GDM1 (cell line): ENCODE measurements around the gene PUSL1.

Experiments
- DNase-seq: peaks from one replicate; lab custom pipeline; 2025; lab: John Stamatoyannopoulos, UW

PUSL1 gene

GRCh38 chr1:1295154-1295923, 13.1 kb upstream of the PUSL1 start:
- DNase-seq = no peak

- no peak for DNase-seq
Measured at GRCh38 chr1:1296070-1297061, 12.0 kb upstream of the PUSL1 start.

GRCh38 chr1:1297802-1298424, 10.5 kb upstream of the PUSL1 start:
- no peak for DNase-seq

DNA sequence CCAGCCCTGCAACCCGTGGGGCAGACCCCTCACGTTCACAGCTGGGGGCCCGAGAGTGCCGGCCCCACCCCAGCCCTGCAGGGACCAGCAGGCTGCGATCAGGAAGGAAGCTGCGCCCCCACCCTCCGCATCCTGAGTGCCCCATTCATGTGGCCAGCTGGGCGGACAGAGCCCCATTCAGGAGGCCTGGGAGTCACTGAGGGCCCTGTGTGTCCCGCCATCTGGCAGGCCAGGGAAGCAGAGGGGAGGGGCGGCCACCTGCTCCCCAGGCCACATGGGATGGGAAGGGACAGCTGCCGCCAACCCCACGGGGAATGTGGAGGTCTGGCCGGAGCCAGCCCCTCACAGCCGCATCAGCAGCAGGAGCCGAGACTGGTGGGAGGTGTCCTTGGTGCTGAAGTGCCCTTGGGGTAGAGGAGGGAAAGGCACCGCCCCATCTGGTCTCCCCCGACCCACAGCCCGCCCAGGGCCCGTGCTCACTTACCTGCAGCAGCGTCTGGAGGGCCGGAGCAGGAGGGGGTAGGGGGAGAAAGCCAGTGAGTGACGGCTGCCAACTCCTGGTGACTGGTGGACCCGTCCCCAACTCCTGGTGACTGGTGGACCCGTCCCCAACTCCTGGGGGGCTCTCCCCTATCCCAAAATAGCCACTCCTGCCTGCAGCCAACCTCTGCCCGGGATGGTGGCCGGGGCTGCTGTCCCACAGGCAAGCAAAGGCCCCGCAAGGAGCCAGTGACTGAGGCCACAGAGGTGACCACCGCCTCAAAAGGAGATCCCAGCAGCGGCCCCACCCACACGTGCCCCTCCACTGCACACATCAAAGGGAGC, 9.3 kb upstream of the PUSL1 start:
- DNase-seq = no peak

- DNase-seq = no peak
Measured at GRCh38 chr1:1299686-1300351, 8.6 kb upstream of the PUSL1 start.

DNA sequence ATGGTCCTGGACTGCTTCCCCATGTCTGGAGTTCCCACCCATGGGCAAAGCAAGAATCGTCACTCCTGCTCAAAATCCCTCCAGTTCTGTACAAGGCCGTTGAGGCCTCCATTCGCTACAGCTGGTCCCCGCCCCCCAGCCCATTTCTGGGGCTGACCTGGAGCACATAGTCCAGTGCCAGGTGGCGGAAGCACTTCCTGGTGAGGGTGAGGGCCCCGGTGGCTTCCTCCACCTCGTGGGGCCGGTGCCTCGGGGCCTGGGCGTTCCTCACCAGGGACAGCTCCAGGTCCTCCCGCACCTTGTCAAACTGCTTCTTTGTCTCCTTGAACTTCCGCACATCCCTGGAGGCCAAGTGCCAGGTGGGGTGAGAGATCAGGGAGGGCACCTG, 8.1 kb upstream of the PUSL1 start:
- no peak for DNase-seq

DNA sequence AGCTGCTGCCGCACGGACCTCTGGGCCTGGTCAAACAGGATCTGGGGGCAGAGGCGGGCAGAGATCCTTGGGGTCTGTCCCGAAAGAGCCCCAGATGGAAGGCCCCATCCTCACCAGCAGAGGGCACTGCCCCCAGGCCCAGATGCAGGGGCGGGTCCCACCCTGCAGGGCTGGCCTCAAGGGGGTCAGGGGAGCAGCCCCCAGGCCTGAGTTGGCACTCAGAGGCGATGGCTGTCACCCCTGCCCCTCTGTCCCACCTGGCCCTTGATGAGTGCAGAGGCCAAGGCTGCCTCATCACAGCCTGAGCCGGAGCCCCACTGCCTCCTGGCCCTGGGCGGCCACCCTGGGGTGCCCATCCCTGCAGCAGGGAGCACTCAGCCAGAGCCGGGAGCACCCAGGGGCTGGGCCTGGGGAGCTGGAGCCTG, 6.4 kb upstream of the PUSL1 start:
- no peak for DNase-seq

DNA sequence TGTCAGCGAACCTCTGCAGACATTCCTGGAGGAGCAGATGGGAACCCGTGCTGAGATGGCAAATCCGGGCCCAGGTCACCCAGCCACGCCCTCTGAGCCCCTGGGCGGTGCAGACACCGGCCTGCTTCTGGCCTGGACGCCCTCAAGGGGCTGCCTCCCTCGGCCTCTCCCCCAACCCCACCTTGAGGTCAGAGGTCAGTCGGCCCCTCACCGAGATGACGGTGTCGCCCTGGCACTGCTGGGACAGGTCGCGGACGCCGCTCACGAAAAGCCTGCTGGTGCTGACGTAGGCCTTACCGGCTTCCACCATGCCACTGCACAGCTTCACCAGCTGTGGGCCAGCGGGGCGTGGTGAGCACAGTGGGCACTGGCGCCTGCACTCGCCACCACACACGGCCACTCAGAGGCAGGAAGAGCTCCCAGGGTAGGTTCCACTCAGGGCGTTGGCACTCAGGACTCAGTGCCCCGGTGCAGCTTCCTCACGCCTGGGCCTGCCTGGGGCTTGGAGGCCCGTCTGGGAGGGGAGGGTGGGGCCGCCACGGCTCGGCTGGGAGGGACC, 5.4 kb upstream of the PUSL1 start:
- no peak for DNase-seq

DNA sequence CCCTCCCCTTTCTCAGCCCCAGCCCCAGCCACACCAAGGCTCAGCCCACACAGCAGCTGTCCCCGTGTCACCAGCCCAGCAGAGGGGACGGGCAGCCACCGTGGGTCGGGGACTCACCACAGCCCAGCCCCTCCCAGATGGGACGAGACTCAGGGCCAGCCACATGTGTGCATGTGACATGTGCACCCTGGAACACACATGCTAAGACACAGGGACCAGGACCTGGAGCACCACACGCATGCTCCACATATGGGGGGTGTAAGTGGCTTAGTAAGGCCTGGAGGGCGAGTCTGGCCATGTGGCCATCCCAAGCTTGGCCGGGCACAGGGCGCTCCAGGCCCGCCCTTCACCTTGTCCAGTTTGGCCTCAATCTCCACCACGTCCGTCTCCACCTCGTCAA, 4.7 kb upstream of the PUSL1 start:
- DNase-seq = no peak

DNA sequence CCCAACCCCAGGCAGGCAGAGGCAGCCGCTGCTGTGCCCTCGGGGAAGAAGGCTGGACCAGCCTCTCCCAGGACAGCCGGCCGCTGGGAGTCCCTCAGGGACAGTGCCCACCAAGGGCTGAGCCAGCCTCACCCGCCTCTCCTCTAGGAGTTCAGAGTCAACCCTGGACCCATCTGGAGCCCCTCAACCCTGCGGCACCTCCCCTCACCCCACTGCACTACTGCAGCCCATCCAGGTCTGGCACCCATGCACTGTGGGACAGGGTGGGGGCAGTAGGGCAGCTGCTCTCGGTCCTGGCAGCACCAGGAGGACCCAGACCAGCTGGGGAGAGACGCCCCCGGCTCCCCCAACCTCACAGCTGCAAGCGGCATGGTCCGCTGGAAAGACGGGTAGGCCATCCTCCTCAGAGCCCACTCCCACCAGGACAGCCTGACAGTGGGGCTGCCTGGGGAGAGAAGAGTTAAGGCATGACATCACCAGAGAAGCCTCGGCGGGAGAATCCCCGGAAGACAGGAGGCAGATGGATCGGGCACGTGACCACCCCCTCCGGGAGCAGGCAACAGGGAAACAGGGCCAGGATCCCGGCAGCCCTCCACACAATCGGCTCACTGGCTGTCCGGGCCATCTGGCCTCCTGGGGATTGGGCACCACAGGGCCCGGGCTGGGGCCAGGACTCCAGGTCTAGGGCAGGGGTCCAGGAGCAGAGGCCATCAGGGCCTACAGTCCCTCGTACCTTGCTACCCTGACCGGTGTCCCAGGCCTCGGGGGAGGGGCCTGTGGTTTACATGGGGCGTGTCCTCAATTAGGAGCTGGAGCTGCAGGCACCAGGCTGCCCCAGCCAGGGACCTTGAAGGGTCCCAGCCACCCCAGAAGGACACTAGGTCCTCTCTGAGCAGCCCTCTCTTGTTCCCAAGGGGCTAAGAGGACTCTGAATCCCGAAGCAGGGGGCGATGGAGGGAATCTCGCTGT, 3.8 kb upstream of the PUSL1 start:
- DNase-seq = no peak

GRCh38 chr1:1305300-1306069, 2.9 kb upstream of the PUSL1 start:
- peak; percentile 76 for DNase-seq

DNA sequence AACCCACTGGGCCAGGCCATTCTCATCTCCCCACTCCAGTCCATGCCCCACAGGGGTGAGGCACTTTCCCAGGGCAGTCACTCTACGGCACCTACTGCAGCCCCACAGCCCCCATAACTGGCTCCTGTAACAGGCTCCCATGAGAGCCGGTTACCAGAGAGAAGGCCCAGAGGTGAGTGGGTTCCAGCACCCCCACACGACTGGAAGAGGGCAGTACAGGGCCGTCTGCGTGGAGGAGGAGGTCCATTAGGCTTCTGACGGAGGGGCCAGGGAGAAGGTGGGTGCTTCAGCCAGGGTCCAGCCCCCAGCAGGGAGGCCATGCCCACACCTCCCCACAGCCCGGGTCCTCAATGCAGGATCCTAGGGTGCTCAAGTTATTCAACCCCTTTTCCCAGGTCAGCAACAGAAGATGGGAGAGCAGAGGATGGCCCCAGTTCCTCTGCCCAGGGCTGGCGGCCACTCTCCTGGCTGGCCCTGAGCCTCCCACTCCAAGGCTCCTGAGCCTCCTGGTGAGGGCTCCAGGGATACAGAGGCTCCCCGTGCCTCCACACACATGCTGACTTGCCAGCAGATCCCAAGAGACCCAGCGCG, 2.2 kb upstream of the PUSL1 start:
- DNase-seq = no peak

DNA sequence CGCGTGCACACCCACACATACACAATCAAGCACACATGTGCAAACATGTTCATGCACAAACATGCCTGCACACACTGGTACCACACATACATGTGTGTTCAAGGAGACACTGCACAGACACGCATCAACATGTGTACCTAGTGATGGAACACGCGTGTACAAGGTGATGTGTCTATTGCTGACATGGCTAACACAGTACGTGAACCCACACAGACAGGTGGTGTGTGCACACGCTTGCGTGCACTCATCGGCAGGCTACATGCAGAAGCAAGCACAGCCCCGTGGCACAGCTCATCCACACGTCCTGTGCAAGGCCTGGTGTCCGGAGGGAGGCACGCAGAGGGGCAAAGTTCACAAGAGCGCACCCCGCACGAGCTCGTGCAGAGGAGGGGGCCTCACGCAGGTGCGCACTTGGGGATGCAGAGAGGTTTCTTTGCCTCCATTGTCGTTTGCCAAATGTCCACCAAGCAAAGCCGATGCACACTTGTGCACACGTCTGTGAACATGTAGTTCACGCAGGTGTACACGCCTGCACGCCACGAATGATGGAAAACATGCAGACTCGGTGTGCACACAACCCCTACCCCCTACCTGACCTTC, 1.6 kb upstream of the PUSL1 start:
- no peak for DNase-seq

GRCh38 chr1:1307261-1307922, 1.0 kb upstream of the PUSL1 start:
- DNase-seq = no peak

DNA sequence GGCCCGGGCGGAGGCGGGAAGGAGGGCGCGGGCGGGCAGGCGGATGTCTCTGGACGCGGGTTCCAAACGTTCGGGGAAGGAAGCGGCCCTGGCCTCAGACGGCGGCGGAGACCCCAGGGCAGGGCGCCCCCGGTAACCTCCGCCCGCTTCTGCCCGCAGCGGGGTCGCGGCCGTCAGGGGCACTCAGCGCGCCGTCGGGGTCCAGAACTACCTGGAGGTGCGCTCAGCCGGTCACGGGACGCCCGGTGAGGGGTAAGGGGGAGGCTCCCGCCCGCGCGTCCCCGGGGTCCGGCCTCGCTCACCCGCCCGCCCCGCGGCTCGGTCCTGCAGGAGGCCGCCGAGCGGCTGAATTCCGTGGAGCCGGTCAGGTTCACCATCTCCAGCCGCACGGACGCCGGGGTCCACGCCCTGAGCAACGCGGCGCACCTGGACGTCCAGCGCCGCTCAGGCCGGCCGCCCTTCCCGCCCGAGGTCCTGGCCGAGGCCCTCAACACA, 406 bp downstream of the PUSL1 start:
- no peak for DNase-seq

GRCh38 chr1:1309251-1310108, 1.1 kb downstream of the PUSL1 start:
- DNase-seq = no peak

GRCh38 chr1:1310109-1310385, 1.6 kb downstream of the PUSL1 start:
- DNase-seq = no peak
